H1 (cell line): Measurements from ENCODE around the gene FAM209A.

Experiments used
- CTCF ChIP-seq, 3 experiments: IDR thresholded peaks; 1 replicate in 2 of 3; 2 replicates in 1 of 3; pipeline versions ENCODE4 v1.5.1 to v1.6.1; 2011; ENCODE audit warnings: low read length in 3 of 3, mild to moderate bottlenecking in 3 of 3, inconsistent platforms in 2 of 3, low read depth in 1 of 3, moderate library complexity in 1 of 3; ENCODE audit not compliant: insufficient read depth in 1 of 3; ENCODE audit errors: control extremely low read depth in 1 of 3
- MAFK ChIP-seq: IDR thresholded peaks from 2 replicates; pipeline ENCODE4 v1.6.1; 2012; ENCODE audit warnings: low read depth, mild to moderate bottlenecking, improper control_type of control experiment, low read length

GRCh38 chr20:56517211-56517610, 7.3 kb upstream of the FAM209A start:
- no peak for TF ChIP-seq MAFK
- no peak for TF ChIP-seq CTCF (IDR thresholded peaks at IDR 0.05; ENCODE audit: control extremely low read depth in 1 of 3, insufficient read depth in 1 of 3, low read depth in 1 of 3, low read length in 3 of 3)
